ENCODE results near the gene AKAP9.
"Not testable (repeated sequence)": the region's sequence is repeated elsewhere in the genome, so short reads cannot be mapped to it uniquely, and the experiment has no call there.

AKAP9 gene

DNA sequence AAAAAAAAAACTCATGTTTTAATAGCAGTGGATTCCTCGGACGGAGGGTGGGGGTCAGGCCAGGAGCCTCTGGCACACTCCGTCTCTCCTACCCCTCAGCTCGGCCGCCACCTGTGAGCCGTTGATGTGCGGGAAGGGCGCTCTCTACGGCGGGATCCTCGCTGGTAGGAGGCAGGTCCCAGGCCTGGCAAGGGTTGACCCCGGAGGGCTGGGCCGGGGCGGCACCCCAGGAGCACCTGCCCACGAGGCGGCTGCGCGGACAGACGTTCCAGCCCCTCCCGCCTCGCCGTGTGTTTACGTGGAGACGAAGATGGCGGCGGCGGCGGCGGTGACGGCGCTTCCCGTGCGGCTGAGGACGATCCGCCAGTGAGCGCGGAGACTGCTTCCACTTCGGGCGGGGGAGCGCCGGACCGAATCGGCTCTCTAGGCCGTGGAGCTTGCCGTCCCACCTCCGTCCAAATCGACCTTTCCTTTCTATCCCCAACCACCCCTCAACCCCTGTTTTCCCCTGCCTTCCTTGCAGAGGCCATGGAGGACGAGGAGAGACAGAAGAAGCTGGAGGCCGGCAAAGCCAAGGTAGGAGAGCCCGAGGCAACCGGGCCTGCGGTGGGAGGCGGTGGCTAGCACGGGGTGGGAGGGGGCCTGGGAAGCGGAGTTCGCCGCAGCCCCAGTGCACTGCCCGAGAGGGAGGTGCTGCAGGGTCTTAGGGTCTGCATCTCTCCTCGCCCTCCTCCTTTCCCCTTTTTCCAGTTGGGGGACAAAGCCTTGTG, at the start of gene AKAP9:
TSS of gene AKAP9 (plus strand) at position 291 of the 770 bp plus-strand sequence. CDS start at position 529, 238 bp downstream.
- DNase-seq: peak; percentile 83

DNA sequence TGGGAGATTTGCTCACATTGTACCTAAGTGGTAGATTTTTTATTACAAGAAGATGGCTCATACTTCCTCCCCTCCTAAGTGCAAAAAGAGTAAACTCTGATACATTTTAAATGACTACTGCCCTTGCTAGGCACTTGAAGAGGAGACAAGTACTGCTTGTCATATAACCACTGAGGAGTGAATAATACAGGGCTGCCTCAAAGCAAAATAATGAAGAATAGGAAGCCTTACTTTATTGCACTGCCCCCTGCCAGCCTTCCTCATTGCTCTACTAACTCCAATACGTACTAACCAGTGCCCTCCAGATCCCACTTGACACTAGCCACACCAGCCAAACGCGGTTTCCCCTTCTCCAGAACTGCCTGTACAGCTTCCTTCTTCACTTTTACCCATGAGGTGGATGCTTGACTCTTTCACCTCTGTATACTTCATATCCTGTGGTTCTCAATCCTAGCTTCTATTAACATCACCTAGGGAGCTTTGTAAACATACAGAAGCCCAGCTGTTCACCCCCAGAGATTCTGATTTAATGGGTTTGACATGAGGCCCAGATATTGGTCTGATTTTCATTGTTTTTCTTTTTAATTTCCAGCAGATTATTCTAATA, 48.5 kb upstream of the AKAP9 start:
- no peak for DNase-seq

DNA sequence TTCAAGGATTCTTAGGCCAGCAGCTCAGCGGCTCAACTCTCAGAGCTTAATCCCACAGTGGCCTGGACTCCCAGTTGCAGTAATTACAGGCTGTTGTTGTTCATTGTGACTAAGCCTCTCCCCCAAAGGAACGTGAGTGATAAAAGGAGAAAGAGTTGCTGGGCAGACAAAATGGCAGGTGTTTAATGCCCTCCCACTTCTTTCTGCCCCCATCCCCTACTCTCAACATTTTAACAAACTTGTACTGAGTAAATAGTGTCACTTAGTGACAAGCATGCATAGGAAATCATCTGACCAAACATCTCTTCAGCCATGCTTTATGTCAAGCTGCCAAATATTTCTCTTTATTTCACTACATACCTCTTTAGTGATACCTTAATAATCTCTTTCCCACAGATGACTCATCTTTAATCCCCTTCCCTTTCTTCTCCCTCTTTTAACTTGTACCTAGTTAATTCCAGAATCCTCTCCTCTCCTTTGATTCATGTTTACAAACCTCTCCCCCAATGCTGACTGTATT, 47.8 kb upstream of the AKAP9 start:
- no peak for DNase-seq

DNA sequence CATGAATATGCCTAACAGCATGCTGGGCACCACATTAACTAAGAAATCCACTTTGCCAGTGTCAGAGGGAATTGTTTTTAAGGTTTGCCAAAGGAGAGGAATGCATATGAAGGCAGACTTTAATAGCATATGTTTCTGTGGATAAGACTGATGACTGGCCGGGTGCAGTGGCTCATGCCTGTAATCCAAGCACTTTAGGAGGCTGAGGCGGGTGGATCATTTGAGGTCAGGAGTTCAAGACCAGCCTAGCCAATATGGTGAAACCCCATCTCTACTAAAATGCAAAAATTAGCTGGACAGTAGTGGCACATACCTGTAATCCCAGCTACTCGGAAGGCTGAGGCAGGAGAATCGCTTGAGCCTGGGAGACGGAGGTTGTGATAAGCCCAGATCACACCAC, 47.0 kb upstream of the AKAP9 start:
- DNase-seq: not testable (repeated sequence)

DNA sequence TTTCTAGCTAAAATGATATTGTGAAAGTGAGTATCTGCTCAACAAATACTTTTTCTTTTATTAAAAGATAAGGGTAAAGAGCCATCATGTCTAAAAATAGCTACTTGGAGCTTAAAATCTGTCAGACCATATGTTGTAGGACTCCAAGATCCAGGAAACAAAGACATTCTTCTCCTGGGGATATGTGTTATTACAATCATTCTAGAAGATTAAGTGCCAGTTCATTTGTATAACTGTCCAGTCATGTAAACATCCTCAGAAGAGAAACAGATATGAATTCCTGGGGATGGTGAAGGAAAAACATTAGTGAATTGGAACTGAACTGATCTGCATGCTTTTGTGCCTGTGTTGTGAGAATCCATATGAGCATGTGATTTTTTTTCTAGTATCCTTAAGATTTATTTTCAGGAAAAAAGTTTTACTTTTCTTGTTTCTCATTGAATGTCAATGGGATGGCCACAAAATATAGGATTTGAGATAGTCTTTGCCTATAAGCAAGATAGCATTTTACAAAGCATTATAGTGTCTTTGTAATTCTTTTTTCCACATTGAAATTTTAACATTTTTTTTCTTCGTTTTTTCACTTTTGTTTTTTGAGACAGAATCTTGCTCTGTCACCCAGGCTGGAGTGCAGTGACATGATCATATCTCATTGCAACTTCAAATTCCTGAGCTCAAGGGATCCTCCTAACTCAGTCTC, 45.7 kb upstream of the AKAP9 start:
- DNase-seq: no peak

DNA sequence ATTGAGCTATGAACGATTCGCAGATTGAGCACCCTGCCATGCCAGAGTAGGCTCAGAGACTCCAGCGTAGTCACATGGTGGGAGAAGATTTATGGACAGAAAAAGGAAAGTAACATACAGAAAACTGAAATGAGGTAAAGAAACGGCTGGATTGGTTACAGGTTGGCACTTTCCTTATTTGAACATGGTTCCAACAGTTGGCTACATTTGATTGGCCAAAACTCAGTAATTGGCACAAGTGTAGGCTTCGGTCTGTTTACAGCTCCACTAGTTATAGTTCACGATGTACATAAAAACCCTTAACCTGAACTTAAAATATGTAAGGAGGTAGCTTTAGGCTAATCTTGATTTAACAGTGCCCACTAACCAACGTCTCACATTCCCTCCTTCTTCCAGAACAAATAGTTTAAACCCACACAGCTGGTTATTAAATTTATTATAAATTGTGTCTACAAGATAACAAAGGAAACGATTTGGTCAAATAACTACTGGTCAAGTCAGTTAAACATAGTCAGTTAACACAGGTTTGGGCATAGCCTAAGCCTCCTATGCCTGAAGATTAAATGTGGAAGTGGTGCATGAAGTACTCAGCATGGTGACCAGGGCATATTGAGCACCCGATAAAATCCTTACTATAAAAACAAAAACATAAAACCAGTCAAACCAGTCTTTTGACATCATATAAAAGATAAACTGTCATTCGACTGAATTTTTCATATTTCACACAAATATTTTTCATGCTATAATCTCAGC, 42.2 kb upstream of the AKAP9 start:
- no peak for DNase-seq

DNA sequence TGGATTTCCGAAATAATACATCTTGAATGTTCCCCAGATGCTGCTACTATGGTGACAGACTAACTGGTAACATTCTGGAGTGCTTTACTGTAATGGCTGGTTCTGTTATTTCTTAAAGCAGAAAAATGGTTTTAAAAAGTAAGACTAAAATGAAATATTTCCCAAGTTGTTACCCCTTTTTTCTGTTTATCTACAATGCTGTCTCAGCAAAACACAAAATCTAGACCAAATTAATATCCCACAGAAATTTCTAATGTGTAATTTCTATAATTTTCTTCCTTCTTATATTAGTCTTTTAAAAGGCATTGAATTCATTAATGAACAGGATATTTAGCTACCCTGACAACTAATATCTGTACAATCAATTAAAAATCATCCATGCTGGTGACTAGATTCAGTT, 41.1 kb upstream of the AKAP9 start:
- DNase-seq: no peak

DNA sequence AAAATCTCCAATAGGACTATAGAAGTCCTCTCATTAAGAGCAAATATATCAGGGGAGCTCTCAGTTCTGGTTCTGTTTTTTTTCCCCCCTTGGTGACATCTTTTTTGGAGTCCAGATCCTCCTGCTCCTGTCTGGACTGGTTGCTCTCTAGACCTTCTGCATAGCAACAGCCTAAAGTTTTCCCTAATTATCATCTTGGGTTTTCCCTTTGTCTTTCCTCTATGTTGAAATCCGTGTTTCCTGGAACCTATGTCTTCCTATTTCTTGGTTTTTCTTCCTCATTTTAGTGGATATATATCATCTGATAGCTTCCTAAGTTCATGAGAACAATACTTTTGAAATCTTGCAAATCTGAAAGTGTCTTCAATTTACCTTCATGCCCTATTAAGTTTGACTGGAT, 30.5 kb upstream of the AKAP9 start:
- no peak for DNase-seq

DNA sequence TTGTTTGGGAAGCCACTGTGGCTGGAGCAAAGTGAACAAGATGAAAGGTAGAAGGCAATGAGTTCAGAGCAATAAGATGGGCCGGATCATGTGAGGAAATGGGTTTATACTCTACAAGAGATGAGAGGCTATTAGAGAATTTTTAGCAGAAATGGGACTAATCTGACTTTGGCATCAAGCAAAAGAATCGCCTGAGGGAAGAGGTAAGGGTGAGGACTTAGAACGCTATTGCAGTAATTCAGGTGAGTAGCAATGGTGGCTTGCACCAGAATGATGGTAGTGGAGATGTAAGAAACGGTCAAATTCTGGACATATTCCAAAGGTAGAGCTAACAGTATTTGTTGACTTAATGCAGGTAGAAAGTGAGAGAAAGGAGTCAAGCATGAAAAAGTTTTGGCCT, 29.5 kb upstream of the AKAP9 start:
- no peak for DNase-seq

DNA sequence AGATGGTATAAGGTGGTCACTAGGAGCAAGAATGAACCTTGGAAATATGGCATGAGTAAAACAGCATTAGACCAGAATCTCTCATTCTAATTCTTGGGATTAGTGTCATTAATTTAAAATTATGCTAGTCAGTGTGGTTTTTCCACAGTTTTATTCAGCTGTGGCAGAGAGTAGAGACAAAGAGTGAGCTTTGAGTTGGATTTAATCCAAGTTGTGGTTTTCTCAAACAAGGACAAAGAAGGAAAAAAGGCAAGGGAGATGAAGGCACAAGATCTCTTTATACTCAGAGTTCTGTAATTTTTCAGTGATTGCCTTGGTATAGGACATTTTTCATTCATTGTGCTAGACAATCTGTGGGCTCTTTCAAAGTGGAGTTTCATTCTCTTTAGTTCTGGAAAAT, 28.2 kb upstream of the AKAP9 start:
- no peak for DNase-seq

DNA sequence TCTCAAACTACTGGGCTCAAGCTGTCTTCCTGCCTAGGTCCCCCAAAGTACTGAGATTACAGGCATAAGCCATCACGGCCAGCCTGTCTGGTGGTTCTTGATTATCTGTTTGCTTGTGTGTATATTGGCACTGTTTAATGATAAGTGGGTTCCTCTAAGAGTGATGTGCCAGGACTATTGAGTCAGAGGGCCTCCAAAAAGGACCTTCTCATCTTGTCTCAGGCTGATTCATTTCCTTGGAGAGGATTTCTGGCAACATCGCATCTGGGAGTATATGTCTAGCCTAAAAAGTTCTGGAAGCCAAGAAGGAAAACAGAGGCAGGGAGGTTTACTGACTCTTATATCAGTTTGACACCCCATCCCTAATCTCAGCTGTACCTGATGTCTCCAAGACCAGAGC, 27.1 kb upstream of the AKAP9 start:
- DNase-seq: no peak

DNA sequence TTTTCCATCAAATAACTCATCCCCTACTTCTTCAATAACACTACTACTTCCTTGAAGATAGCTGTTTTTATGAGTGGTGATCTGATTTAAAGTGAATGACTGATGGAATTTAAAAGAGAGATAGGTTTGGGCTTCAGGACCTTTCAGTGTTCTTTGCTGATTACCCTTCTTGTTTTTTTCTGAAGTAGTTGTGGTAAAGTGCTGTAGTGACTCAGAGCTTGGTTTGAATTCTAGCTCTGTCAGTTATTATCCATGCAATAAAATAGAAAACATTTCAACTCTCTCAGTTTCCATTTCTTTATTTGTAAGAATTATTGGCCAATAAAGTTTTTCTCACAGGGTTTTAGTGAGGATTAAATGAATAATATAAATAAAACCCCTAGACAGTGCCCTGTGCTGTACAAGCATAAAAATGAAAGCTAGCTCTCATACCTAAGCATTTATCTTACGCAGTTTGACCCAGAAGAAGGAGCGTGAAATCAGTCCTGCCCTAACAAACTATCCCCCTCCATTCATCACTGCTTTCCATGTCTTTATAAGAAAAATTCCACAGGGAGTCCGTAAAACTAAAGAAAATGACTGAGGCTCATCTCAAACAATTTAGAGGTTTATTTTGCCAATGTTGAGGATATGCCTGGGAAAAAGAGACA, 25.1 kb upstream of the AKAP9 start:
- DNase-seq: no peak

DNA sequence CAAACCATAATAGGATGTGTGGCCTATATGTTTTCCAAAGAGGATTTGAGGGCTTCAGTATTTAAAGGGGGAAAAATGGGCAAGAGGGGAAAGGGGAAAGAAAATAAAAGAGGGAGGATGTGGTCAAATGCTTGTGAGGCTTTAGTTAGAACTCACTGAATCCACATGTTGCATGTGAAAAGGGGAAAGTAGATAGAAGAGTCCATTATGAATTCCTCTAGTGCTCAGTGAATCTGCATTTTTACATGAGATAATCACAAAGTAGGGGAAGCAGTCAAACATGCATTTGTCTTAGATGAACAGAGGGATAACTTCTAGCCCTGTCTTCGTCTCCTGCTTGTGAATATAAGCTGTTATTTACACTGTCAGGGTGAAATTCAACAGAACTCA, 24.6 kb upstream of the AKAP9 start:
- DNase-seq: no peak

DNA sequence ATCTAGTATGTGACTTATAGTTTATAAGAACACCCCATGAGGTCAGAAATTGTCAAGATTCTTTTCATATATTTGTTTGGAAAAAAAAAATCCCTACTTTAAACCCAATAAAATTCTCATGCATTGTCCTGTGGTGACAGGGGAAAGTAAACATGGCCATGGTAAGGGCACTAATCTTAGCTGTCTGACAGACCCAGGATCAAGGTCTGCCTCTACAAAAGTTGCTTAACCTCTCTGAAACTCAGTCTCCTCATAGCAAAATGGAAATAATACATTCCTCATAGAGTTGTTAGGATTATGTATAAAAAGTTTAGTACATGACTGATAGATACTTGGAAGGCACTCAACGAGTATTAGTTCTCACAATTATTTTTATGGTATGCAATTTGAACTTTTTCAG, 22.3 kb upstream of the AKAP9 start:
- DNase-seq: no peak

DNA sequence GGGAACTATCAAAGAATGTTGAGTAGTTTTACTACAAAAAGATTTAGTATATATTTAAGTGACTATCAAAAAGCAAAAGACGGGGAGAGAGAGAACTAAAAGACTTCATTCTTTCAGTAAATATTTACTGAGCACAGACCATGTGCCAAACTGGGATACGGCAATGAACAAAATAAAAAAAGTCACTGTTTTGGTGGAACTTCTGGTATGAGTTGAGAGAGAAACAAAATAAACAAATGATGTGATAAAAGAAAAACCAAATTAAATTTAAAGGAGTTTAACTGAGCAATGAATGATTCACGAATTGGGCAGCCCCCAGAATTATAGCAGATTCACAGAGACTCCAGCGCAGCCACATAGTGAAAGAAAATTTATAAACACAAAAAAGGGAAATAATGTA, 17.8 kb upstream of the AKAP9 start:
- no peak for DNase-seq

DNA sequence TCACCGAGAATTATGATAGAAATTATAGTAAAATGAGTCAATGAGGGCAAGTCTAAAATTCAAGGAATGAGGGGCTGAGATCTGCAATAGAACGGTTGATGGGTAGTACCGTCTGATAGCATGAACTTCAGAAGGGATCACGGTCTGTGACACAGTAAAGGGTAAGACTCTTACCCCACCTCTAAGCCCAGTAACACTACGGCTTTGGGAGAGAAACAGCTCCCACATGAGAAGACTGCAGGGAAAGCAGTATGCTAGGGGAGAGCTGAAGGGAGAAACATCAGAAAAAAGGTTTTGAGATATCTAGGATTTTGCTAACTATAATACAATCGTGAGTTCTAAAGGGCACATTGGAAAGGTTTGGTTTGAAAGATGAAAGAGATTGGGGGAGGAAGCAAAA, 12.8 kb upstream of the AKAP9 start:
- no peak for DNase-seq

DNA sequence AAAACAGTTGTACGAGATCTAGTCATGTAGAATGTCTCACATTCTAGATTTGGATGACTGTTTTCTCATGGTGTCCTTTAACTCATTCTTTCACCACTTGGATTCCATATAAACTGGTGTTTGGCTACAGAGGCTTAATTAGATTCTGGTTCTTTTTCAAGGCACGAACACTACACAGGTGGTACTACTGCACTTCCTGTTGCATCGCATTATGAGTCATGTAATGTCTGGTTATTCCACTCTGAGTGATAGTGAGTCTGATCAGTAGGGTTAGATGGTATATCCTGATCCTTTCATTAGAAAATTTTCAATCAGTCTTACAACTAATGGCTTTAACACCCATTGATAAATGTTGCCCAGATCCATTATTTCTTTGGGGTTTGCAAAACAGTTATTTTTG, 11.2 kb upstream of the AKAP9 start:
- no peak for DNase-seq

DNA sequence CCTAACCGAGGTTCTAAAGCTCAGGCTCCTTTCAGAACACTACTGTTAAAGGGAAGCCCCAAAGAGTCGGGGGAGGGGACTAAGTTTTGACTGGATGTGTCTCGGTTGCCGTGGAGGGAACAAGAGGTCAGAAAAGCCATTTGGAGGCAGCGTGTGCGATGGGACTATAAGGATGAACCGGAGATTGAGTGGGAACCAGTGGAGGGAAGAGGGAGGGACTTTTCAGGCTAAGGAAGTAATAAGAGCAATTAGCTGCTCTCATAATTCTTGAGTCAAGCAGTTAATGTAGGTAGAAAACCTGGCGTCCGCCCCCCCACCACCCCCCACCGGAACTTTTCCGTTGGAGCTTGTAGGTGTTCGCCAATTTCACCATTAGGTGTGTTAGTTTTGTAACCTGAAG, 491 bp upstream of the AKAP9 start:
- peak; percentile 31 for DNase-seq

DNA sequence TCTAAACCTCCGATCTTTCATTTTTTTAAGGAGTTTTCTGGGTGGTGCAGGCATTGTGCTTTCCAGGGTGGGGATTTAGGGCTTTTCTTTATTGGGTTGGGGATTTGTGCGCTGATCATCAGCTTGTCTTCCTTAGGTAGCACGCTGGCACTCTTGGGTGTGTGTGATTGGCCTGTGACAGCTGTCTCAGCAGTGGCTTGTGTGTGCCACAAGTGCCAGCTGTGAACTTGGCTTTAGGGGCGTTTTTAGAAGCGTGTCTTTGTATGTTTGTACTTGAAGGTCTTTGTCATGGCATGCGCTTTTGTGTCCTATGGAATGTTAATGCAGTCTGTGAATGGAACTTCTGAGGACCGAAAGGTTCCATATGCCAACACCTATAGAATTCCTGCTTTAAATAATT, 788 bp downstream of the AKAP9 start:
- peak; percentile 42 for DNase-seq

DNA sequence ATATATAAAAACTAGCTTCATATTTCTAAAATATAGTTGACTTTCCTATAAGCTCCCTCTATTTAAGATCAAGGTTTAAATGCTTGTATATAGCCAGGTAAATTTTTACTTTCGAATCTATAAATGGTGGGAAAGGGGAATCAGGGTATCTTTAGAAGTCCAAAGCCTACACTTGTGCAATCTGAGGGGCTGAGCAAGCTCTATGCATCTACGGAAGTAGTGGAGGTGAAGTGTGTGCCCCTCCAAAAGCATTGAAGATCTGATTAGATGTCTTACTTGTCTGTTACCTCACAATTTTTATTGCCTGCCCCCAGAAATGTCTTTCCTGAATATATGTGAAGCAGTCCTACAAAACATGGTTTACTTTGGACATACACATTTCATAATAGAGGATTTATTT, 1.6 kb downstream of the AKAP9 start:
- no peak for DNase-seq

DNA sequence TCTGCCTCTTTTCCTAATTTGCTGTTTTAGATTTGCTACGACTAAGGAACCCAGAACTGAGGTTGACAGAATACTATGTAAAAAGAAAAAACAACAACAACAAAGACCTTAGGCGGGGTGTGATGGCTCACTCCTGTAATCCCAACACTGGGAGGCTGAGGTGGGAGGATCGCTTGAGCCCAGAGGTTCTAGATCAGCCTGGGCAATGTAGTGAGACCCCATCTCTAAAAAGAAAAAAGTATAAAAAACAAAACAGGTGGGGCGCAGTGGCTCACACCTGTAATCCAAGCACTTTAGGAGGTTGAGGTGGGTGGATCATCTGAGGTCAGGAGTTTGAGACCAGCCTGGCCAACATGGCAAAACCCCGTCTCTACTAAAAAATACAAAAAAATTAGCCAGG, 4.3 kb downstream of the AKAP9 start:
- DNase-seq: not testable (repeated sequence)

DNA sequence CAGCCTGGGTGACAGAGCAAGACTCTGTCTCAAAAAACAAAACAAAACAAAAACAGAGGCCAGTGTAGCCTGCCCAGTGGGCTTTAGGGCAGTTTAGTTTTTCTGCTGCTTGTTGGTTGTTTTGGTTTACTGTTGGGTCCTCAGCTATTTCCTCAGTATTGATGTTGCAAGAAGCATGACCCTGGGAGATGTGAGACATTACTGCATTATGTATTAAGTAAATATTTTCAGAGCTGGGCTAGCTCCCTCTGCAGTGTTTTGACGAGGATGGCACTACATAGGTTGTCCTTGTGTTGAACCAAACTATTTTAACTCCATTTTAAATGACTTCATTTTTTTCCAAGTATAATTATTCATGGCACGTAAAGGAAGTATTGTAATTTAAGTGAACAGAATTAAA, 4.8 kb downstream of the AKAP9 start:
- no peak for DNase-seq

DNA sequence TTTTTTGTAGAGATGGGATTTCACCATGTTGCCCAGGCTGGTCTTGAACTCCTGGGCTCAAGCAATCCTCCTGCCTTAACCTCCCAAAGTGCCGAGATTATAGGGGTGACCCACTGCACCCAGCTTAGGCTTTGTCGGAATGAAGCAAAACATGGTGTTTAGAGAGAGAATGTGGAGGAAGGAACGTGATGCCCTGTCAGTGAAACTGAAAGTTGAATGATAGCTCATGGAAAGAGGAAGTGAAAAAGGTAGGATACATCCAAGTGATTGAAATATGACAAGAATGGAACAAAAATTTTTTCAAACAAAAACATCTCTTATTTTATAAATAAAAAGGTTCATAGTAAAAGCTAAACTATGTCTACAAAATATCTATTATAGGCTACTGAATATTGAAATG, 5.9 kb downstream of the AKAP9 start:
- no peak for DNase-seq

All from COR-L47 (cell line).